Limb (tissue), 2 donors: Measurements from ENCODE around the gene MRPL44.
A peak's percentile ranks its signal among the peaks of the same experiment; 100 is the strongest.
"Not testable (repeated sequence)": the region's sequence is repeated elsewhere in the genome, so short reads cannot be mapped to it uniquely, and the experiment has no call there.

Experiments used
- DNase-seq, 2 donors: peaks; one replicate each; pipeline ENCODE4 v3.0.0-alpha.2; 2016; ENCODE audit errors: extremely low spot score in 2 of 2

MRPL44 gene

DNA sequence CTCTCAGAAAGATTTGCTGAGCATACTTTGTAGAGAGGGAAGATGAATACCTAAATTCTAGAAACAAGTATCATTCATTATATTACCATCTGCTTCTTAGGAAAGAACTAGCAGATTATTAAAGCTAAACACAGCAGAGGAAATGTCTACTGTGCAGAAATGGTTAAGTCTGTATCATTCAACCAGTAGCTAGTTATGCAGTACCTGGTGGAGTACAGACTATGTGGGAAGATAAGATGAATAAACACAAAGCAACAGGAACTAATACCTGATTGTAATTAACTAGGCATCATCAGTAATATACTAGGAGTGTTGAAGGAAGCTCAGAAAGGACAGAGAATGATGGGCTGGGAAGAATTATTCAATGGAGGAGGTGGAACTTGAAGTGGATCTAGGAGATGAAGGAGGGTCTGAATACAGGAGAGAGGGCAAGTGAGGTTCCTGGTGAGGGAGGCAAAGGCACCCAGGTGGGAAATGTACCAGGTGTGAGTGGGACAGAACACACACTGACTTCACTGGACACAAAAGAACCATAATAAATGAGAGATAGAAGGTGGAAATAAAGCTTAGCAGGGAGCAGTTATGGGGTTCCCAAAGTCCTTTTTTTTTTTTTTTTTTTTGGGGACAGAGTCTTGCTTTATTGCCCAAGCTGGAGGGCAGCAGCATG, 21.7 kb upstream of the MRPL44 start:
- no peak for DNase-seq

DNA sequence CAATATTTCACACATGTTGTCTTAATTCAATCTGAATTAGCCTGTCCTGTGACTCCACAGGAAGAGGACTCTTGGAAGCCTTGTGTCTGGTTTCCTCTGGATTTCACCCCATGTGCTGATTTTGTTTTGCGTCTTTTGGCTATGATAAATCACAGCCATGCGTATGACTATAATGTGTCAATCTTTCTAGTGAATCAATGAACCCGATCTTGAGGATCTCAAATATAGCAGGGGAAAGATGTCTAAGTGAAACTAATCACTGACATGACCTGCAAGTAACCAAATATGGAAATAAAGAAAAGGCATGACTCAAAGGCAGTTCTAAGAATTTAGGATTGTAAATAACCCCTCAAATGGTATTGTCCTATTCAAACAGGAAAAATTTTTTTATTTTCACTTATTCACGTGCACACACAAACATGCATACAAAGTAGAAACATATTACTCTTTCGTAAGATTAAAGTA, 20.4 kb upstream of the MRPL44 start:
- no peak for DNase-seq

DNA sequence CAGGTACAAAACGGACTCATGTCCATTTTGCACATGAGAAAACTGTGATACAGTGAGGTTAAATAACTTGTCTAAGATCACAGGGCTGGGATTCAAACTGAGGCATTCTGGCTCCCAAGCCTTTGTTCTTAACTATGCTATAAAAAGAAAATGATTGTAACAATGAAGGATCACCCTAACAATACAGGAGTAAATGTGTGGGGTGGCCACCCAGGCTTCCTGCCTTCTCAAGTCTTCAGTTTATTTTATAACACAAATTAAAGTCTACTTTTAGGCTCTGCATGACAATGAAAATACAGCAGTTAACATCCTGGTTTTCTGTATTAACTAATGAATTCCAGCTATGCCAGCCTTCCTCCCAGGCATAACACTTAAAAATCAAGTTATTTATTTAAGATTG, 19.7 kb upstream of the MRPL44 start:
- DNase-seq, result no peak

DNA sequence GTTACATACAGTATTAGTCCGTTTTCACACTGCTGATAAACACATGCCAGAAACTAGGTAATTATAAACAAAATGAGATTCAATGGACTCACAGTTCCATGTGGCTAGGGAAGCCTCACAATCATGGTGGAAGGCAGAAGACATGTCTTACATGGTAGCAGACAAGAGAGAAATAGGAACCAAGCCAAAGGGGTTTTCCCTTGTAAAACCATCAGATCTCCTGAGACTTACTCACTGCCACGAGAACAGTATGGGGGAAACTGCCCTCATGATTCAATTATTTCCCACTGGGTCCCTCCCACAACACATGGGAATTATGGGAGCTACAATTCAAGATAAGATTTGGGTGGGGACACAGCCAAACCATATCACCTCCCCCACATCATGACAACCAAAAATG, 17.8 kb upstream of the MRPL44 start:
- not testable (repeated sequence) for DNase-seq

DNA sequence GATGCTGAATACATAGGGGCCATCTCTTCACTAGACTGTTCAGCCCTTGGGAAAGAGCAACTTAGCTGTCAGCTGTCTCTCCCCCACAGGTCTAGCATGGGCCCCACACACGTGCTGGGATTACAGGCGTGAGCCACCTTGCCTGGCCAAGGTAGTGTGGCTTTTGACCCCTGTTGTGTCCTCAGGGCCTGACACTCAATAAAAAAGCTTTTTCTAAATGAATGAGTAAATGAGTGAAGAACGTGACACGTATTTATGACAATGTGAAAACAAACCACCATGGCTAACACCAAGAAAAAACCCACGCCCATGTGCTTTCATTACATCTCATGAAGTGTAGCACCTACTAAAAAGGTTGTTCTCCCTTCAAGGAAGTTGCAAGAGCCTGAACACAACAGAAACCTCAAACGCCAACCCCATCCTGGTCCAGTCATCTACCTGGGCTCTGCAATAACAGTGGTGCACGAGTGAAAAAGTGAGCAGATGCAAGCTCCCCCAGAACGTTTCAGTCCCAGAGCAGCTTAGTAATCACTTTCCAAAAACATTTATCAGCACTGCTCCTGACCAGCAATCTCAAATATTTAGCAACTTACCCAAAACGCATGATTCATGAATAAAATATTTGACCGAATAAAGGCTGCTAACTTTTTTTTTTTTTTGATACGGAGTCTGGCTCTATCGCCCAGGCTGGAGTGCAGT, 15.5 kb upstream of the MRPL44 start:
- DNase-seq, result no peak

DNA sequence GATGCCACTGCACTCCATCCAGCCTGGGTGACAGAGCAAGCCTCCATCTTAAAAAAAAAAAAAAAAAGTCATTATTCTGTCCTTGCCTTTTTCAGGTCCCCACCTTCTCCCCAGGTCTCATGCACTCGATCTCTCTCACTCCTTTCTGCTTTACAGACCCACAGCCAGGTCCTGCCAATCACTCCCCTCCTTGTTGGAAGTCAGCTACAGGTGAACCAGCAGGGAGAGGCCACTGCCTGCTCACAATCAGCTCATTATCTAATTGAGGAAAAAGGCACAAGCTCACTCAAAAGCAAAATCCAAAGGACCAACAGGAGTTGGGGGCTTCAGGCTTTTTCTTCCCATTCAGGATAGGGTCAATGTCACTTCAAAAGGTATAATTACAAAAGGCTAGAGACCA, 14.1 kb upstream of the MRPL44 start:
- no peak for DNase-seq

DNA sequence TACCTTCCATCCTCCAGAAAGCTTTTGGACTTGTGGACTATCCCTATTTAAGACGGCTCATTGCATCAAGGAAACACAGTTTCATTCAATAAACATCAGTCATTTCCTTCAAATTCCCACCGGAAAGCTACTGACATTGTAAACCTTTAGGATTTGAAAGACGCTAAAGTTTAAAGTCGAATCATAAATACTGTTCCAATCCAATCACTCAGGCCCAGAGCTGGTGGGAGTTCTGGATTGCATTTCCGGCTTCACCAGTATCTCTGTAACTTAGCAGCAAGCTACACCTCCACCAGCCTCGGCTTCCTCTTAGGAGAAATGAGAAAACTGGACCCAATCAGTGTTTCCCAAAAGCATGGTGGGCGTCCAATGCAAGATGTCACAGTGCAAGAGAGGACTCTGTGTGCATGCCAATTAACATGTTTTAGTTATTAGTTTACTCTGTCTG, 13.7 kb upstream of the MRPL44 start:
- no peak for DNase-seq

DNA sequence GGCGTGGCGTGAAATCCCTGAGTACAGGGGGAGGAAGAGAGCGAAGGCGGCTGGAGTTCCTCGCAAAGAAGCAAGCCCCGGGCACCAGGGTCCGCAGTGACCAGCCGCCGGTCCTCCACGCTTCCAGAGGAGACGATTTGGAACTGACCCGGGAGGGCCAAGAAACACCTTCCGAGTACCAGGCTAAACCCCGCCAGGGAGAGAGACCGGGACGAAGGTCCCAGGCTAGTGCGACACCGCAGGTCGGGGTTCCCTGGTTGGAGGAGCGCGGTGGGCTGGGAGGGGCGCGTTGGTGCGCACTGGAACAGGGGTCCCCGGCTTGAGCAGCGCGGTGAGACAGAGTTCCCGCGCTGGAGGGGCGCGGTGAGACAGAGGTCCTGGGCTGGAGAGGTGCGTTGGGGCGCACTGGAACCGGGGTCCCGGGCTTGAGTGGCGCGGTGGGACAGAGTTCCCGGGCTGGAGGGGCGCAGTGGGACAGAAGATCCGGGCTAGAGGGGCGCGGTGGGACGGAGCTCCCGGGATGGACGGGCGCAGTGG, 13.0 kb upstream of the MRPL44 start:
- peak in 1 of 2 donors; percentile 71 for DNase-seq

DNA sequence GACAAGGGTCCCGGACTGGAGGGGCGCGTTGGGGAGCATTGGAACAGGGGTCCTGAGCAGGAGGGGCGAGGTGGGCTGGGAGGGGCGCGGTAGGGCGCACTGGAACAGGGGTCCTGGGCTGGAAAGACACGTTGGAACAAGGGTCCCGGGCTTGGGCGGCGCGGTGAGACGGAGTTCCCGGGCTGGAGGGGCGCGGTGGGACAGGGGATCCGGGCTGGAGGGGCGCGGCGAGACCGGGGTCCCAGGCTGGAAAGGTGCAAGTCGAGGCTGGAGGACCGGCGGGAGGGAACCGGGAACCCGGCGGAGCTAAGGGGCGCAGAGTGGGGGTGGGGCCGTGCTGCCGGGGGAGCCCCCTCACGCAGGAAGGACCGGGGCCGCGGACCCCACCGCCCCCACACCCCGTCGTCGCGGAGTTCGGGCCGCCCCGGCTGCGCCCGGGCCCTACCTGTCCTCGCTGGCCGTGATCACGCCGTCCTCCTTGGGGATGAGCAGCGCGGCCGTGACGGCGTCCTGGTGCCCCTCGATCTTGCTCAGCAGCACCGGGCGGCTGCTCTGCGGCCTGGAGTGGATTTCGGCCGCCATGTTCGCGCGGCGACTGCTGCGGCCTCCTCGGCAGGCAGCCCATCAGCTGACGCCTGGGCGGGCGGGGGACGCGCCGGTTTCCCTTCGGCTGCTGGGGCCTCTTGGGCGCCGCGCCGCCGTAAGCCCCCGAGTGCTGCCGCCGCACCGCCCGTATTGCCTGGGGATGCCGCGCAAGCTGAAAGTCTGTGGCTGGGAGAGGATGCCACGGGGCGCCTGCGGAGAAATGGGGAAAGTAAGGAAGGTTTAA, 12.3 kb upstream of the MRPL44 start, which contains the start of gene WDFY1:
TSS of gene WDFY1 (minus strand) at position 633 of the 829 bp plus-strand sequence. CDS start at position 582, 51 bp downstream.
- DNase-seq, result peak; percentile 91 to 93

DNA sequence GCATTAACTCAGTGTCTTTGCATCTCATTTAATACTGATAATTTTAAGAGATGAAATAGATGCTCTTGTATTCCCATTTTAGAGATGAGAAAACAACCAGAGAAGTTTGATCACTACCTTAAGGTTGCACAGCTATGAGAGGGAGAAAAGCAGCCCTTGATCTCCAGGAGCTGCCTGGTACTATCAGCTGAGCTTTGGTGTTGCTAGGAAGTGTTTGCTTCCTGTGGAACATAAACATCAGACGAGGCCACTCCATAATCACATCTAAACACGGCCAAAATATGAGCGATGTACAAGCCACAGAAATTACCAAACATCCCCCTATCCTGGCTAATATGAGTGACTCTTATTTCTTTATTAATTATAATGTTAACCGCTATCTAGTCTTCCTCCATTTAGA, 11.5 kb upstream of the MRPL44 start:
- DNase-seq, result no peak

DNA sequence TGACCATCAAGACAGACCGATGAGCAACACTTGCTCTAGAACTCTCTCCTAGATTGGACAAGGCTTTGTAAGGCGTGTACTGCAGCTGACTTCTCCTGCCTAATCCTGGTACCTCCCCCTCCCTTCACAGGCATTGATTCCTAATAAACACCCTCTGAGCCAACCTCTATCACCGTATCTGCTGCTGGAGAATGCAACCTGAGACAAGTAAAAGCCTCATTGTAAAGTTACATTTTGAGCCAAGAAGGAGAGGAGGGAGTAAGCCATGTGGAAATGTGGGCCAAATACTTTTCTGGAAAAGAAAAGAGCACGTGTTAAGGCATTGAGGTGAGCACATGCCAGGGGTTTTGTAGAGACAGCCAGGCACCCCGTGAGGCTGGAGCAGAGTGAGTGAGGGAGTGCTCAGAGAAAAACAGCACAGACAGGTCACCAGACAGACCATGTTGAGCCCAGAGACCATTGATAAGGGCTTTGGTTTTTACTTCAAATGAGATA, 9.5 kb upstream of the MRPL44 start:
- DNase-seq, result no peak

DNA sequence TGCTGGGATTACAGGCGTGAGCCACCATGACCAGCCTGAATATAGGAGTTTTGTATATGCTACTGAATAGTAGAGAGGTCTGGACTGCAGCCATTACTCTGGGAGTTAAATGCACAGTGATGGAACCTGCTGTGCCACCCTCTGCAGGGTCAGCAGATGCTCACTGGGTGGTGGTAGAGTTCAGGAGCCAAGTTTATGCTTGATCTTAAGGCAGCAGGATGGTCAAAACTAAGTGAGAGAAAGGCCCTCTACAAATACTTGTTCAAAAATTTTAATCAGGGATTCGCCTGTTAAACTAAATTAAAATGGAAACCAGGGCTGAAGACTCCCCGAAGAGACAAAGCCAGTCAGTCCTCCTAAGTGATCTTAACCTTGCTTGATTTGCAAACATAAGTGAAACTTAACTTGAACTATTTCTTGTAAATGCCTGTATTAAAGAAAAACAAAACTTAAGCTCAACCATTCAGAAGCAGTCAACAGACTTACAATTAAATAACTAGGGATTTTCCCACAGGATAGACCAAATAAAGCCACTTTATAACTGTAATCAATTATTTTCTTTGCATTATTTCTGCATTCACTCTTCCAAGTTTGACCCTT, 7.9 kb upstream of the MRPL44 start:
- DNase-seq, result no peak

DNA sequence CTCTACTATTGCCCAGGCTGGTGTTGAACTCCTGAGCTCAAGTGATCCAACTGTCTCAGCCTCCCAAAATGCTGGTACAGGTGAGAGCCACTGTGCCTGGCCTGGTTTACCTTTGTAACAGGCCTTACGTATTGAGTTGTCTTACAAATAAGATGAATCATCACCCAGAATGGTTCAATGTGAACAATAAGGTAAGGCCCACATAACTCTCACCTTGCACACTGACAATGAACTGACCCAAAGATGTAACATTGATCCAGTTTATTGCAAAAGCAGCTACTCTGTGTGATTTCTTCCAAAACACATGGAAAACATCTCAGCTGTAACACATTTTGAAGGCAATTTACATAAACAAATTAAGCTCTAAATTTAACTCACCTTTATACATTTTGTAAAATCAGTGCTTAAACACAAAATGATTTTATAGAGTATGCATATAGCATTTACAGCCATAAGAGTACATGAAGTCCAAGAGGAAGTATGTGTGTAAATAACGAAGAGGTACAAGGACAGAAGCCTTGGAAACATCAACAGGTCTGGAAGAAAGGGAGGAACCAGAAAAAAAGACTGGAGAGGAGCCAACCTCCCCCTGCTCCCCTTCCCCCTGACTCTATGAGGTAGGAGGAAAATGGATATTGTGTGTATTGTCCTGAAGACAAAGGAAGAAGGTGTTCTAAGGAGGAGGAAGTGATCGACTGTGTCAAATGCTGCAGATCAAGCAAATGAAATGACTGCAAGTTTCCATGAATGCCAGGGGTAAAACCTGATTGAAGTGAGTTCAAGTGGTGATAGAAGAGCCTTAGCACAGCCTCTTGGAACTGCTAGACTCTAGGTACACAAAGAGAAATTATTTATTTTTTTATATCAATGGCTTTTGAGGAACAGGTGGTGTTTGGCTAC, 6.6 kb upstream of the MRPL44 start:
- DNase-seq, result no peak

DNA sequence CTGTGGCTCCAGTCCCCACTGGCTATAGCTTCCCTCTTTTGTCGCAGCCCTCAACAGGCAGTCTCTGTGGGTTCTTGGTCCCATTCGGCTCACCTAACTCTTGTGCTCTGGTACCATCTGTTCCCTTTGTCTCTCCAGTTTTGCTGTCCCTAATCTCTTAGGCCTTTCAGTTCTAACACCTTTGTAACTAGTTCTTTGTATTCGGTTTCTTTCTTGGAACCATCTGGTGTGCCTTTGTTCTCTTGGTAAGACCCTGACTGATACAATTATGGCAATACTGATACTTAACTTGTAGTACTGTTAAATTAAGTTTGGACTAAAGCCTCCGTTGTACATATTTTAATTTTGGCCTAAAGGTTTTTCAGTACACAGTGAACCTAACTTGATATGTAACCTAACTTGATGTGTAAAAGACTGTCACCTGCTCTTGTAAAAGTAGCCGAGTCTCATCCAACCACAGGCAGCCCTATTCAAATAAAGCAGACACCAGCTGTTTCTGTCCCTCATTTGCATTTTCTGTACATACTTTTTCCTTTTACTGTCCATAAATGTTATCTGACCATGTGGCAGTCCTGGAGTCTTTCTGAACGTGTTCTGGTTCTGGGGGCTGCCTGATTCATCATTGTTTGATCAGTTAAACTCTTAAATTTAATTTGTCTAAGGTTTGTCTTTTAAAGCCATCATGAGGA, 4.8 kb upstream of the MRPL44 start:
- no peak for DNase-seq

DNA sequence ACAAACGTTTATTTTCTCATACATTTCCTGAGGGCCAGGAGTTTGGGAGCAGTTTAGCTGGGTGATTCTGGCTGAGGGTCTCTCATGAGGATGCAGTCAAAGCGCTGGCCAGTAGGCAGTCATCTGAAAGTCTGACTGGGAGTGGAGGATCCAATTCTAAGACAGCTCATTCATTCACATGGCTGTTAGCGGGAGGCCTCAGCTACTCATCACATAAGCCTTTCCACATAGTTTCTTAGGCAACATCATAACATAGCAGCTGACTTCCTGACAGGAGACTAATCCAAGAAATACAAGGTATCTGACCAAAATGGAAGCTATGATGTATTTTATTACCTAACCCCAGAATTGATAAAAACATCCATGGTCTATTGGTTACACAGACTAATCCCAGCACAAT, 2.9 kb upstream of the MRPL44 start:
- DNase-seq, result no peak

DNA sequence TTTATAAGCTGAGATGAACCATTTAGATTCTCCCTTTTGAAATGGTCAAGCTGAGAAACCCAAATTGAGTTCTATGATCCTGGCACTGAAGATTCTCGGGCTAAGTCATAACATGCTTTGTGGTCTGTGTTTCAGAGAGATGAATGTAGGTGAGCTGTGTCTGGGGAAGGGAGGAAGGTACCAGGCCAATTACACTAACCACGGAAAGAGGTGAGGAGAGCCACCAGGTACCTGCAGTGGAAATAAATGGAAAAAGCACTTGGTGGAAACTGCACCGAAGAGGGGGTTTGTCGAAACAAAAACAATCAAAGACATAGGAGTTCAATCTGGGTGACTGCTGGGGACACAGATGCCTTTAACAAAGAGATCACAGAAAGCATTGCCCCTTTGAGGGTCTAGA, 963 bp upstream of the MRPL44 start:
- DNase-seq, result no peak

DNA sequence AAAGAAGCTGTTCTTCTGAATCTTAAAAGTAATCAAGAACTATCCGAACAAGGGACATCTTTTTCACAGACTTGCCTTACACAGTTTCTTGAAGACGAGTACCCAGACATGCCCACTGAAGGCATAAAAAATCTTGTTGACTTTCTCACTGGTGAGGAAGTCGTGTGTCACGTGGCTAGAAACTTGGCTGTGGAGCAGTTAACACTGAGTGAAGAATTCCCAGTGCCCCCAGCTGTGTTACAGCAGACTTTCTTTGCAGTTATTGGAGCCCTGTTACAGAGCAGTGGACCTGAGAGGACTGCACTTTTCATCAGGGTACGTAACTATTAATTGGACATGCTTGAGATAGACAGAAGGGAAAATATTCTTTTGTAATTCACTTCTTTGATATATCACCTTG, 2.4 kb downstream of the MRPL44 start:
- no peak for DNase-seq

DNA sequence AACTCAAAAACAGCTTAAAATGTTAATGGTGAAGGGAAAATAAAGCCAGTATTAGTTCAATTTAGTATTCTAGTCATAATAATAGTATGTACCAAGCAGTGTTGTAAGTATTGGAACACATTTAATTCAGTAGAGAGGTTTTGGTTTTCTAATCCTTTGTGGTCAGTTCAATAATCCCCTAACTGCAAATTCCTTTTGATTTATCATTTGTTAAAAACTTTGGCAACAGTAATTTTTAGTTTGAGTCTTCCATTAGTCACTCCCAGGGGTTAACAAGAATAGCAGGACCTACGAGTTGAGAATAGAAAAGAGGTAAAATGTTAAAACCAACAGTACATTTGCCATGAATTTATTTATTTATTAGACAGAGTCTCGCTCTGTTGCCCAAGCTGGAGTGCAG, 10.7 kb downstream of the MRPL44 start:
- DNase-seq, result no peak

DNA sequence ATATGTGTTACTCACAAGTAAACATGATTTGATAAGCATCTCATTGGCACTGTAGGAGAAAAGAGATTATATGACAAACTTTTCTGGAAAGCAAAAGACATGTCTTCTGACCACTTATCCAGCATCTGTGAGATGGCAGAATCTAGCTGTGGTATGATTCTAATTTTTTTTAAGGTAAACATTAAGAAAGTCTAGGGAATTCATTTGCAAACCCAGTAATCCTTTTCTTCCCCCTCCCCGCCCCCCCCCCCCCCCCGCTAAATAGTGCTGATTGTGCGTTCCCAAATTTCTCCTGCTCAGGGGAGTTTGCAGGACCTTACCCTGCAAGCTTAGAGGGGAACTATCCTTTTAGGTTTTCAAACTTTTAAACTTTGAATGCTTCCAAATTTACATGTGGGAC, 12.1 kb downstream of the MRPL44 start:
- DNase-seq, result no peak

DNA sequence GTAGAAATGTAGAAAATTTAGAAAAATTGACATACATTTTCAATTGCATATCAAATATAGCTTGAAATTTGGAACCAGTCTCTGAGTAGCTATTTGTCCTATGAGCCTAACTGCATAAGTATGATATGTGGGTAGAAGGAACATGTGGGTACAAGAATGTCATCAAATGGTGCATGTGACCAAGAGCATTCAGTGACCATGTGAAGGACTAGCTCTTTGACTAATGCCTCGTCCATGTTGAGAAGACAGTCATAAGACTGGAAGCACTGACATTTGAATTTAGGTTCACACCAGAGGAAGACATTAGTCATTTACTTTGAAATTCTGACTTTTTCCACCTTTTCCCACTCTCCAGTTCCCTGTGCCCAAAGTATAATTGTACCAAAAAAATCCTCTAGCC, 12.6 kb downstream of the MRPL44 start:
- no peak for DNase-seq
